Neural cell (in vitro differentiated cells): ENCODE data around the gene YEATS4. TPM values are rescaled to one million over a fixed set of nuclear protein-coding genes. Genes with fewer than 3 reads are reported as not detected.

Experiments used
- H2AFZ ChIP-seq: fragments of 200-600, 300-800 bp; sonication (generic), shearing (Covaris generic); 2 replicates; pipeline ENCODE4 v1.6.0; 2014; ENCODE audit warnings: low read depth, mild to moderate bottlenecking, antibody characterized with exemption, low read length, moderate library complexity
- H3F3A ChIP-seq: fragments of 200-600 bp; shearing (Covaris generic); 2 replicates; pipeline ENCODE4 v1.6.1; 2016; ENCODE audit warnings: mild to moderate bottlenecking, moderate library complexity, mixed read lengths, antibody characterized with exemption, low read length; ENCODE audit not compliant: insufficient read depth, poor library complexity, severe bottlenecking
- H3K27ac ChIP-seq: fragments of 200-600, 300-800 bp; sonication (generic), shearing (Covaris generic); 2 replicates; pipeline ENCODE4 v1.5.1; 2014; ENCODE audit warnings: mild to moderate bottlenecking, low read length, moderate library complexity
- H3K27me3 ChIP-seq: fragments of 300-800, 200-600 bp; sonication (generic), shearing (Covaris generic); 2 replicates; pipeline ENCODE4 v1.6.0; 2014; ENCODE audit warnings: mild to moderate bottlenecking, low read depth, low read length, moderate library complexity; ENCODE audit not compliant: insufficient read depth
- H3K36me3 ChIP-seq: fragments of 300-800, 200-600 bp; sonication (generic), shearing (Covaris generic); 2 replicates; pipeline ENCODE4 v1.5.1; 2014; ENCODE audit warnings: mild to moderate bottlenecking, antibody characterized with exemption, low read length, moderate library complexity; ENCODE audit not compliant: insufficient read depth
- H3K4me2 ChIP-seq: fragments of 300-800, 200-600 bp; sonication (generic), shearing (Covaris generic); 2 replicates; pipeline ENCODE4 v1.6.0; 2014; ENCODE audit warnings: mild to moderate bottlenecking, low read length
- H3K4me3 ChIP-seq: fragments of 300-800, 200-600 bp; sonication (generic), shearing (Covaris generic); 2 replicates; pipeline ENCODE4 v1.5.1; 2014; ENCODE audit warnings: mild to moderate bottlenecking, low read length, moderate library complexity
- H3K79me2 ChIP-seq: fragments of 200-600 bp; shearing (Covaris generic); replicated peaks from 2 replicates; pipeline ENCODE4 v1.6.0; 2014; ENCODE audit warnings: mild to moderate bottlenecking, low read length, moderate library complexity; ENCODE audit not compliant: insufficient read depth
- H3K9ac ChIP-seq: fragments of 300-800, 200-600 bp; sonication (generic), shearing (Covaris generic); 2 replicates; pipeline ENCODE4 v1.6.1; 2016; ENCODE audit warnings: mild to moderate bottlenecking, low read length, mixed read lengths
- H3K9me2 ChIP-seq: fragments of 200-600 bp; shearing (Covaris generic); 2 replicates; pipeline ENCODE4 v1.6.1; 2016; ENCODE audit warnings: mild to moderate bottlenecking, low read length, mixed read lengths; ENCODE audit not compliant: insufficient read depth
- H3K9me3 ChIP-seq: fragments of 200-600, 300-800 bp; sonication (generic), shearing (Covaris generic); 2 replicates; pipeline ENCODE4 v1.6.1; 2016; ENCODE audit warnings: mild to moderate bottlenecking, mixed run types, low read length, moderate library complexity, mixed read lengths
- H4K20me1 ChIP-seq: fragments of 200-600 bp; shearing (Covaris generic); 2 replicates; pipeline ENCODE4 v1.6.1; 2016; ENCODE audit warnings: mild to moderate bottlenecking, mixed run types; ENCODE audit not compliant: insufficient read depth
- CTCF ChIP-seq: fragments of 450-650 bp; IDR thresholded peaks from 2 replicates; pipeline ENCODE4 v1.5.1; 2014; ENCODE audit warnings: antibody characterized with exemption, mild to moderate bottlenecking, moderate library complexity; ENCODE audit not compliant: poor library complexity, severe bottlenecking
- EP300 ChIP-seq: fragments of 450-650 bp; conservative IDR thresholded peaks from 2 replicates; pipeline ENCODE4 v1.6.1; 2014; ENCODE audit warnings: antibody characterized with exemption, mild to moderate bottlenecking, moderate library complexity; ENCODE audit not compliant: poor library complexity, severe bottlenecking
- MXI1 ChIP-seq: fragments of 450-650 bp; conservative IDR thresholded peaks from 2 replicates; pipeline ENCODE4 v1.6.1; 2014; ENCODE audit warnings: antibody characterized with exemption, mild to moderate bottlenecking; ENCODE audit not compliant: poor library complexity, severe bottlenecking
- POLR2AphosphoS5 ChIP-seq: IDR thresholded peaks from 2 replicates; pipeline ENCODE4 v1.6.1; 2012
- RAD21 ChIP-seq: fragments of 450-650 bp; conservative IDR thresholded peaks from 2 replicates; pipeline ENCODE4 v1.6.1; 2014; ENCODE audit warnings: antibody characterized with exemption, mild to moderate bottlenecking, moderate library complexity
- REST ChIP-seq: IDR thresholded peaks from 2 replicates; pipeline ENCODE4 v1.6.1; 2012; ENCODE audit warnings: borderline replicate concordance
- SMC3 ChIP-seq: fragments of 450-650 bp; conservative IDR thresholded peaks from 2 replicates; pipeline ENCODE4 v1.6.1; 2014; ENCODE audit warnings: antibody characterized with exemption, mild to moderate bottlenecking, moderate library complexity; ENCODE audit not compliant: poor library complexity
- TAF1 ChIP-seq: IDR thresholded peaks from 2 replicates; pipeline ENCODE4 v1.6.1; 2012; ENCODE audit warnings: low read depth
- polyA plus RNA-seq: library from polyadenylated mRNA; depleted of rRNA; stranded (reverse); fragments of >200 nt; gene quantifications from 2 replicates; pipeline ENCODE4 v1.2.3, GENCODE V29; 2014

YEATS4 gene
- polyA plus RNA-seq, 1 donor from 2014 or later = 227 TPM

- TF ChIP-seq TAF1 (no peak), MXI1 (no peak), EP300 (no peak), RAD21 (no peak), REST (no peak), SMC3 (no peak), POLR2AphosphoS5 (no peak), CTCF (no peak)
- H3K4me3 ChIP-seq = no peak overlapping the region
Observed at GRCh38 chr12:69318225-69318624, 41.3 kb upstream of the YEATS4 start.

GRCh38 chr12:69321351-69321750, 38.2 kb upstream of the YEATS4 start:
- TF ChIP-seq REST = no peak
- H3K36me3 ChIP-seq = no peaks in the 10 kb centered on the region

More at GRCh38 chr12:69318225-69318624, 41.3 kb upstream of the YEATS4 start:
- Histone ChIP-seq H3K27ac (no peak overlapping the region), H3K9me3 (no peaks in the 10 kb centered on the region), H3K27me3 (no peaks in the 10 kb centered on the region), H2AFZ (no peak overlapping the region), H3K36me3 (no peaks in the 10 kb centered on the region), H3K9ac (no peak overlapping the region), H3K79me2 (no peaks in the 10 kb centered on the region), H3K9me2 (no peaks in the 10 kb centered on the region), H3F3A (no peaks in the 10 kb centered on the region), H4K20me1 (no peaks in the 10 kb centered on the region), H3K4me2 (no peak overlapping the region)

More at GRCh38 chr12:69321351-69321750, 38.2 kb upstream of the YEATS4 start:
- Histone ChIP-seq H3K4me2 (no peak overlapping the region), H3K27me3 (no peaks in the 10 kb centered on the region), H3K27ac (no peak overlapping the region), H4K20me1 (no peaks in the 10 kb centered on the region), H3K79me2 (no peaks in the 10 kb centered on the region), H3K9me3 (no peaks in the 10 kb centered on the region), H3K4me3 (no peak overlapping the region), H3F3A (no peaks in the 10 kb centered on the region), H3K9me2 (no peaks in the 10 kb centered on the region), H2AFZ (no peak overlapping the region), H3K9ac (no peak overlapping the region)
